OCI-LY3 (cell line): ENCODE results near the gene AHDC1.

Source experiments
- CTCF ChIP-seq: fragments of 200-600, 300-600 bp; sonication (generic); IDR thresholded peaks from 2 replicates; pipeline ENCODE4 v1.5.1; 2014; ENCODE audit warnings: antibody characterized with exemption, low read length, low read depth
- EZH2phosphoT487 ChIP-seq: fragments of 200-600 bp; shearing (Covaris generic); IDR thresholded peaks from 2 replicates; pipeline ENCODE4 v1.6.1; 2018; ENCODE audit warnings: antibody characterized with exemption, mixed run types, low read depth

- no peak for TF ChIP-seq CTCF
- no peak for TF ChIP-seq EZH2phosphoT487
Observed at GRCh38 chr1:27492796-27493195, 111.1 kb downstream of the AHDC1 start.
